SJSA1 (cell line): ENCODE results near the gene ZNF423. TPM values are rescaled to one million over a fixed set of nuclear protein-coding genes. Genes with fewer than 3 reads are reported as not detected.

Source experiments
- DNase-seq, 2 experiments: peaks; one replicate each; pipeline ENCODE4 v3.0.0-alpha.2; 2015 to 2020; ENCODE audit warnings: low spot score in 2 of 2, low read depth in 1 of 2
- H3K27ac ChIP-seq: fragments of 250-450 bp; sonication (Bioruptor Pico); 2 replicates; pipeline ENCODE4 v1.5.1; 2020; ENCODE audit warnings: mild to moderate bottlenecking, moderate library complexity
- H3K27me3 ChIP-seq: fragments of 250-450 bp; sonication (Bioruptor Pico); replicated peaks from 2 replicates; pipeline ENCODE4 v1.5.1; 2020; ENCODE audit warnings: mild to moderate bottlenecking, moderate library complexity
- H3K36me3 ChIP-seq: fragments of 250-450 bp; sonication (Bioruptor Pico); 2 replicates; pipeline ENCODE4 v1.5.1; 2020; ENCODE audit warnings: mild to moderate bottlenecking
- H3K4me1 ChIP-seq: fragments of 250-450 bp; sonication (Bioruptor Pico); replicated peaks from 2 replicates; pipeline ENCODE4 v1.6.1; 2021; ENCODE audit warnings: mild to moderate bottlenecking
- H3K4me3 ChIP-seq: fragments of 250-450 bp; sonication (Bioruptor Pico); 2 replicates; pipeline ENCODE4 v1.5.1; 2020; ENCODE audit warnings: mild to moderate bottlenecking
- H3K9me3 ChIP-seq: fragments of 250-450 bp; sonication (Bioruptor Pico); replicated peaks from 2 replicates; pipeline ENCODE4 v1.5.1; 2020; ENCODE audit warnings: mild to moderate bottlenecking
- total RNA-seq: library from RNA; depleted of rRNA; stranded (reverse); fragments of >200 nt; shearing (Covaris generic); gene quantifications from 2 replicates; pipeline ENCODE4 v1.2.3, GENCODE V29; 2014

ZNF423 gene
- total RNA-seq, 1 experiment from 2014 or later: 5.4 TPM

DNA sequence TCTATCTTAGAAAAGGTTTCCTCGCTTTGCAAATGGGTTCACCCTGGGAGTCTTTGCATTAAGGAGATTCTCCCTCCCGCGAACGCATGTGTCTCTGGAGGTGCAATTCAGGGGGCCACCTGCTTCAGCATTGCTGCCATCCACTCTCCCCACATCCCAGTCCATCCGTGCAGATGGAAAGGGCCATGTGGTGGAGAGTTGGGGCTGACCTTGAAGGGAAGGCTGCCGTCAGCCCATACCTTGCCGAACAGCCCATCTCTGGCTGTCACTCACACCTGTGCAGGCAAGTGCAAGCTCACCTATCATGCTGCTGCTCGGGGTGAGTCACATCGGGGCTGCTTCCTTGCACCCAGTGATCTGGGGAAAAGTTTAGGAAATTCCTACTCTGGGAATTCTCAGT, 106.1 kb downstream of the ZNF423 start:
- no peak for DNase-seq
- no peak overlapping the region for H3K27ac ChIP-seq

GRCh38 chr16:49748322-49748721, 107.6 kb downstream of the ZNF423 start:
- Histone ChIP-seq H3K9me3 (no peaks in the 10 kb centered on the region), H3K36me3 (no peaks in the 10 kb centered on the region), H3K27ac (no peak overlapping the region), H3K4me3 (no peak overlapping the region), H3K4me1 (peaks cover 10% of the 10 kb centered on the region), H3K27me3 (no peaks in the 10 kb centered on the region)
- no peak for DNase-seq

More for the DNA sequence above, 106.1 kb downstream of the ZNF423 start:
- H3K4me3 ChIP-seq: no peak overlapping the region
- no peaks in the 10 kb centered on the region for H3K27me3 ChIP-seq
- H3K4me1 ChIP-seq: peaks cover 21% of the 10 kb centered on the region
- no peaks in the 10 kb centered on the region for H3K9me3 ChIP-seq
- H3K36me3 ChIP-seq: no peaks in the 10 kb centered on the region

GRCh38 chr16:49747654-49748053, 108.3 kb downstream of the ZNF423 start:
- Histone ChIP-seq H3K4me3 (no peak overlapping the region), H3K27me3 (no peaks in the 10 kb centered on the region), H3K9me3 (no peaks in the 10 kb centered on the region), H3K27ac (no peak overlapping the region), H3K4me1 (peaks cover 10% of the 10 kb centered on the region), H3K36me3 (no peaks in the 10 kb centered on the region)
- DNase-seq: no peak

- DNase-seq: no peak
- no peak overlapping the region for H3K27ac ChIP-seq
- H3K4me1 ChIP-seq: peaks cover 10% of the 10 kb centered on the region
Observed at GRCh38 chr16:49746545-49746944, 109.4 kb downstream of the ZNF423 start.

GRCh38 chr16:49745311-49745747, 110.6 kb downstream of the ZNF423 start:
- no peak overlapping the region for H3K4me3 ChIP-seq
- no peak for DNase-seq
- H3K4me1 ChIP-seq: peaks cover 7% of the 10 kb centered on the region
- H3K27ac ChIP-seq: no peak overlapping the region
- no peaks in the 10 kb centered on the region for H3K27me3 ChIP-seq
- no peaks in the 10 kb centered on the region for H3K9me3 ChIP-seq
- H3K36me3 ChIP-seq: no peaks in the 10 kb centered on the region

More at GRCh38 chr16:49746545-49746944, 109.4 kb downstream of the ZNF423 start:
- Histone ChIP-seq H3K27me3 (no peaks in the 10 kb centered on the region), H3K4me3 (no peak overlapping the region), H3K9me3 (no peaks in the 10 kb centered on the region), H3K36me3 (no peaks in the 10 kb centered on the region)

- no peaks in the 10 kb centered on the region for H3K9me3 ChIP-seq
- H3K36me3 ChIP-seq: no peaks in the 10 kb centered on the region
- no peak overlapping the region for H3K27ac ChIP-seq
- no peak overlapping the region for H3K4me3 ChIP-seq
- no peaks in the 10 kb centered on the region for H3K27me3 ChIP-seq
- H3K4me1 ChIP-seq: peaks cover 6% of the 10 kb centered on the region; the same call in 1 of the 2 replicates
- no peak for DNase-seq
Observed at GRCh38 chr16:49744244-49745220, 111.4 kb downstream of the ZNF423 start.

GRCh38 chr16:49743658-49744057, 112.3 kb downstream of the ZNF423 start:
- Histone ChIP-seq H3K4me3 (no peak overlapping the region), H3K4me1 (peaks cover 6% of the 10 kb centered on the region; the same call in 1 of the 2 replicates), H3K9me3 (no peaks in the 10 kb centered on the region), H3K27ac (no peak overlapping the region), H3K36me3 (no peaks in the 10 kb centered on the region), H3K27me3 (no peaks in the 10 kb centered on the region)
- DNase-seq: no peak

DNA sequence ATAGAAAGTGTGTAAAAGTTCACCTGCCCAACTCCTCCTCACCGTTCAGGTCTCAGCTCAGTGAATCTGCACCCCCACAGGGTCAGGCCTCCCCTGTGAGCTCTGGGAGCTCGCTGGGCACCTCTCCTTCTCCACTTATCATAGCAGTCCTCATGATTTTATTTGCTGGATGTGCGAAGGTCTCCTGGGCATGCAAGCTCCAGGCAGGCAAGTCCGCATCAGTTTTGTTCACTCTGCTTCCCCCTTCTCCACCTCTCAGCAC, 112.8 kb downstream of the ZNF423 start:
- Histone ChIP-seq H3K27ac (no peak overlapping the region), H3K4me3 (no peak overlapping the region), H3K27me3 (no peaks in the 10 kb centered on the region), H3K36me3 (no peaks in the 10 kb centered on the region), H3K9me3 (no peaks in the 10 kb centered on the region), H3K4me1 (peaks cover 2% of the 10 kb centered on the region; the same call in 1 of the 2 replicates)
- DNase-seq: no peak

DNA sequence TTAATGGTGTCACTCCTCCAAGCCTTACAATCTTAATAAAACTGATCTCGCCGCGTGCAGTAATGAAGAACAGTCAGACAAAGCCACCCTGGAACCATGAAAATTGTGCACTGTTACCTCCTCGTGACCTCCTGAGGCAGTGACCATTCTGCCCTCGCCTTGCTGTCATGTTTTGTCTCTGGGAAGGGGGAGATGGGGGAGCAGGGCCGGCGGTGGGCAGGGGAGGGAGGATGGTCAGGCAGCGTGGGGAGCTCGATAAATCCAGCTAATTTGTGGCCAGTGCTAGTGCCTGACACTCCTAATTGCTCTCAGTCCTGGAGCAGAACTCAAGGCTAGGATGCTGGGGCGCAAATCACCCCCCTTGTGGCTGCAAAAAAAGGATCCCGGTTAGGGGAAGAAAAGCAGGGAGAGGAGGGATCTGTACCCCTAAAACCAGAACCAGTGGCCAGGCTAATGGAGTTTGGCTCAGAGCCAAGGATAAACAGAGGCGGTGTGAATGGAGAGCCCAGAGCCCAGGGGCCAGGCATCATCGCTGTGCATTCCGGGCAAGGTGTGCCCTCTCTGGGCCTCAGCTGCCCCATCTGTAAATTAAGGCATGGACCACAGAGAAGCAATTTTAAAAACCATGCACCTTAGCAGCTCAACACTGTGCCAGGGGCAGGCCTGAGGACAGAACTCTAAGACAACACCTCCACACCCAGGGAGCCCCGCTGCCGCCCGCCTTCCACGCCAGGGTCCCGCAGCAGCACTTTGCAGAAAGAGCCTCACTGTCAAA, 113.3 kb downstream of the ZNF423 start:
- Histone ChIP-seq H3K27ac (no peak overlapping the region), H3K36me3 (no peaks in the 10 kb centered on the region), H3K27me3 (no peaks in the 10 kb centered on the region), H3K4me1 (no peaks in the 10 kb centered on the region), H3K4me3 (no peak overlapping the region), H3K9me3 (no peaks in the 10 kb centered on the region)
- DNase-seq: no peak

DNA sequence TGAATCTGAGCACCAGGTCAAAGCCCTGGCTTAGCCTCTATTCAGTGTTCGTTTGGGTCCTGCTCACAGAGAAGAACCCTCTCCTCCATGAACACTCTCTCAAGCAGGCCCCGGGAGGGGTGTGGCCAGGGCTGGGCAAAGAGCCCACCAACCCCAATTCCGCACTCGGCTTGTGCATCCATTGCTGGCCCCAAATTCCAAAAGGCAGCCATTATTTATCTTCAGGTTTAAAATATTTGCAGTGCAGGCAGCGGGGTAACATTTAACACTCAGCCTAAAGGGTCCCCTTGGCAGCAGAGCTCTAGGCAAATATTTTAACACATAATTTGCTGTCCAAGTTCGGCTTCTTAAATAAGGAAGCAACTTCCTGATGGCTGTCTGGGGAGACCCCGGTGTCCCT, 115.7 kb downstream of the ZNF423 start:
- no peak for DNase-seq
- Histone ChIP-seq H3K27ac (no peak overlapping the region), H3K27me3 (no peaks in the 10 kb centered on the region), H3K4me3 (no peak overlapping the region), H3K4me1 (no peaks in the 10 kb centered on the region), H3K36me3 (no peaks in the 10 kb centered on the region), H3K9me3 (no peaks in the 10 kb centered on the region)

DNA sequence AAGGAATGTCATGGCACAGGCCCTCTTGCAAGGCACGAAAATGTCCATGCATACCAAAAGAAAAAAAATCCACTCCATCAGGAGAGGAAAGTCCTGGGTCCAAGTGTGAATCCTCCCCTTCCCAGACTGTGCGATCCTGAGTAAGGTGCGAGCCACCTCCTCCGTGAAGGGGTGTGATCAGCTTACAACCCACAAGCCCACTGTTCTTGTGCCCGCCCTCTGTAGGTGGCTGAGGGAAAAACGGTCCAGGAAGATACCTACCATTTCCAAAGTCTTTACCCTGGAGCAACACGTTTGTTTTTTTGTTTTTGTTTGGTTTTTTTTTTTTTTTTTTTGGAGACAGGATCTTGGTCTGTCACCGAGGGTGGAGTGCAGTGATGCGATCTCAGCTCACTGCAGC, 116.5 kb downstream of the ZNF423 start:
- Histone ChIP-seq H3K36me3 (no peaks in the 10 kb centered on the region), H3K9me3 (no peaks in the 10 kb centered on the region), H3K27me3 (no peaks in the 10 kb centered on the region), H3K4me3 (no peak overlapping the region), H3K4me1 (no peaks in the 10 kb centered on the region), H3K27ac (no peak overlapping the region)
- DNase-seq: no peak

- Histone ChIP-seq H3K4me3 (no peak overlapping the region), H3K27ac (no peak overlapping the region), H3K9me3 (no peaks in the 10 kb centered on the region), H3K36me3 (no peaks in the 10 kb centered on the region), H3K27me3 (no peaks in the 10 kb centered on the region), H3K4me1 (no peaks in the 10 kb centered on the region)
- no peak for DNase-seq
Observed at GRCh38 chr16:49738832-49739231, 117.1 kb downstream of the ZNF423 start.

DNA sequence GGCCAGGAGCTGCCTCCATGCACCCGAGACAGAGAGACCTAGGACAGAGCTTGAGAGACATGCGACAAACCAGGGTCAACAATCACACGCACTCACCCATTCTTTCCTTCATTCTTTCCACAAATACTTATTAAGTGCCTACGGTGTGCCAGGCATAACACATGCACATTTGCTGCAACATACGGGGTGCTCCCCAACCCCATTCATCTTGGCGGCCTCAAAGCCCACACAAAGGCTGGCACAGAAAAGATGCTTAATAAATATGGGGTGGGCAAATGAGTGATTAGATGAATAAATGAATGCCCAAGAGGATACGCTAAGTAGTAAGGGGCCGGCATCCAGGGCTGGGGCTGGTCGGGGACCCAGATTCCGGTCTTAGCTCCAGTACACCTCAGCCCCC, 117.9 kb downstream of the ZNF423 start:
- Histone ChIP-seq H3K27ac (no peak overlapping the region), H3K27me3 (no peaks in the 10 kb centered on the region)

DNA sequence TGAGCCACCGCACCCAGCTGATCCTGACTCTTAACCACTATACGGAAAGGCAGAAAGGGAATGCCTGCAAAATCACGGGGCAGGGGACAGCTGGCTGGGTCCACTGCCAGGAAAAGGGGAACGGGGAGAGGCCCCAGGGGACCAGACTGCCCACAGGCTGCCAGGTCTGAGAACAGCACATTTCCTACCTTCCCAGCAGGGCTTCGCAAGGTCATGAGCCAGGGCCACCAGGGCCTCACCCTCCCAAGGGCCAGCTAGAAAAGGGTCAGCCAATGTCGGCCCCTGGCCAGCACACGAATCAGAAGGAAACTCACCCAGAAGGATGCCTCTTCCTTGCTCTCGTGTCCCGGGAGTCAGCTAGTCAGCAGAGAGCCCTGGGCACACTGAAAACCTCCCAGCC, 118.4 kb downstream of the ZNF423 start:
- H3K9me3 ChIP-seq: no peaks in the 10 kb centered on the region
- no peak overlapping the region for H3K27ac ChIP-seq
- no peaks in the 10 kb centered on the region for H3K36me3 ChIP-seq
- DNase-seq: no peak
- no peaks in the 10 kb centered on the region for H3K4me1 ChIP-seq
- H3K4me3 ChIP-seq: no peak overlapping the region
- H3K27me3 ChIP-seq: no peaks in the 10 kb centered on the region

More for the DNA sequence above, 117.9 kb downstream of the ZNF423 start:
- no peaks in the 10 kb centered on the region for H3K36me3 ChIP-seq
- no peak for DNase-seq
- no peaks in the 10 kb centered on the region for H3K4me1 ChIP-seq
- no peaks in the 10 kb centered on the region for H3K9me3 ChIP-seq
- no peak overlapping the region for H3K4me3 ChIP-seq
